Adipocyte (in vitro differentiated cells): Measurements from ENCODE around the gene DEXI.

Source experiments
- DNase-seq: peaks from one replicate; pipeline ENCODE4 v3.0.0-alpha.2; 2015; ENCODE audit warnings: low read depth
- H3K27me3 ChIP-seq: replicated peaks from 2 replicates; pipeline ENCODE4 v1.7.0; 2013; ENCODE audit warnings: mild to moderate bottlenecking, low read length, moderate library complexity; ENCODE audit not compliant: control insufficient read depth, insufficient read depth
- H3K36me3 ChIP-seq: 2 replicates; pipeline ENCODE4 v1.7.0; 2013; ENCODE audit warnings: low read length, mild to moderate bottlenecking, moderate library complexity; ENCODE audit not compliant: control insufficient read depth, insufficient read depth, severe bottlenecking
- H3K4me1 ChIP-seq: 2 replicates; pipeline ENCODE4 v1.7.0; 2013; ENCODE audit warnings: mild to moderate bottlenecking, low read length, moderate library complexity; ENCODE audit not compliant: control insufficient read depth, insufficient read depth
- H3K4me3 ChIP-seq: 2 replicates; pipeline ENCODE4 v1.7.0; 2013; ENCODE audit warnings: mild to moderate bottlenecking, low read length, moderate library complexity
- H3K9ac ChIP-seq: 2 replicates; pipeline ENCODE4 v1.7.0; 2013; ENCODE audit warnings: mild to moderate bottlenecking, low read length, moderate library complexity
- H3K9me3 ChIP-seq: 2 replicates; pipeline ENCODE4 v1.7.0; 2013; ENCODE audit warnings: mild to moderate bottlenecking, low read length, moderate library complexity; ENCODE audit not compliant: control insufficient read depth

DEXI gene

DNA sequence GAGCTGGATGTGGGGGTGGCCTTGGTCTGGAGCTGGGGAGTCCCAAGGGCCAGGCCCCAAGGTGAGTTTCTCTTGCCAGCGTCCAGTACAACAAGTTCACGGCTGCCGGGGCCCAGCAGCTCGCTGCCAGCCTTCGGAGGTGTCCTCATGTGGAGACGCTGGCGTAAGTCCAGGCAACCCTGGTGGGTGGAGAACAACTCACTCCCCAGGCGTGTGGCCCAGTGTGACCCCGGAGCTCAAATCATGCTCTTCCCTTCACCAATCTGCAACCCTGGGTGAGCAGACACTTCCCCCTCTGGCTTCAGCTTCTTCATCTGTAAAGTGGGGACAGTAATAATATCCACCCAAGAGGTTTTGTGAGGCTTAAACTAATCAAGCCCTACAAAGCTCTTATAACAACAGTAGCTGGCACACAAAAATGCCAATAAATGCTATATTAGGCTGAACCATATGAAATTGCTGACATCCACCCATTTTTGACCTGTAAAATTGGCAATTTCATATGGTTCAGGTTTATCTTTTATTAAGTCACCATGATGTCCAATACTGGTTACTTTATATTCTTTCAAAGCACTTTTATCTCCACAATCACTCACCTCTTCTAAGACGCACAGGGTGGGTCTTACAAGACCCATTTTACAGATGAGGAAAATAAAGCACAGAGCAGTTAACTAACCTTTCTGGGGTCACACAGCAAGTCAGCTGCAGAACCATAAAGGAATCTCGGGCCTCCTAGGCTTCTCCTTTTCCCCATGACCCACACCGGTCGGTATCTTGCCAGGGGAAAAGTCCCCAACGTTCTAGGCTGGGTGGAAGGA lies 19.7 kb downstream of the DEXI start:
- H3K9ac ChIP-seq = no peak overlapping the region
- H3K9me3 ChIP-seq = no peaks in the 10 kb centered on the region
- peaks cover 26% of the 10 kb centered on the region for H3K36me3 ChIP-seq
- DNase-seq = no peak
- no peaks in the 10 kb centered on the region for H3K27me3 ChIP-seq
- H3K4me3 ChIP-seq = no peak overlapping the region
- H3K4me1 ChIP-seq = peaks cover 20% of the 10 kb centered on the region

DNA sequence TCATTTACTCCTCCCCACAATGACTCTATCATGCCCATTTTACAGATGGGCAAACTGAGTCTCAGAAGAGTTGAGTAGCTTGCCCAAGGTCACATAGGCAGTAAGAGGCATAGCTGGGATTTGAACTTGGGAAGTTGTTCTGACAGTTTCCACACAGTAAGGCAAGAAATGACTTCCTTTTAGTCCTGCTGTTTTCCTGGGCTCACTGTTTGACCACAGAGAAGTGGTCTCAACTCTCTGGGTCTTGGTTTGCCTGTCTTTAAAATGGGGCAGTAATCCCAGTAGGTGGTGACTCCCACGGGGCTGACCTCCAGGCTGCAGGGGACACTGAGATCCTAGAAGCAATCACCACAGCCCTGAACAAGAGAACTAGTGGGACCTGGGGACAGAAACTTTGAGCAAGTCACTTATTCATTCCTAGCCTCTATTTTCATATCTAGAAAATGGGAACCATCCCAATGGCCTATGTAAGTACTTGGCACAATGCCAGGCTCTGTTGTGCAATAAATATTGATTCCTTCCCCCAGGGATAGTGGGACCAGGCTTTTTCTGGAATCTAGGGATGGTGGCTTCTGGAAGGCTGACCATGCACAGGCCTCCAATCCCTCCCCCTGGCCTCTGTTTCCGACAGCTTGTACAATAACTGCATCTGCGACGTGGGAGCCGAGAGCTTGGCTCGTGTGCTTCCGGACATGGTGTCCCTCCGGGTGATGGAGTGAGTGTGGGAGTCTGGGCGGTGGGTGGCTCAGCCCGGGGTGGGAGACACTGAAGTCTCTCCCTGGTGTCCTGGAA lies 20.5 kb downstream of the DEXI start:
- no peaks in the 10 kb centered on the region for H3K9me3 ChIP-seq
- DNase-seq = no peak
- no peak overlapping the region for H3K9ac ChIP-seq
- H3K36me3 ChIP-seq = peaks cover 18% of the 10 kb centered on the region
- H3K4me1 ChIP-seq = peaks cover 20% of the 10 kb centered on the region
- H3K4me3 ChIP-seq = no peak overlapping the region
- H3K27me3 ChIP-seq = no peaks in the 10 kb centered on the region

- DNase-seq = no peak
- H3K4me1 ChIP-seq = peaks cover 20% of the 10 kb centered on the region
- peaks cover 12% of the 10 kb centered on the region for H3K36me3 ChIP-seq
- no peaks in the 10 kb centered on the region for H3K27me3 ChIP-seq
- H3K4me3 ChIP-seq = no peak overlapping the region
- H3K9ac ChIP-seq = no peak overlapping the region
- no peaks in the 10 kb centered on the region for H3K9me3 ChIP-seq
These were observed 21.4 kb downstream of the DEXI start for GRCh38 chr16:10920726-10921427.

DNA sequence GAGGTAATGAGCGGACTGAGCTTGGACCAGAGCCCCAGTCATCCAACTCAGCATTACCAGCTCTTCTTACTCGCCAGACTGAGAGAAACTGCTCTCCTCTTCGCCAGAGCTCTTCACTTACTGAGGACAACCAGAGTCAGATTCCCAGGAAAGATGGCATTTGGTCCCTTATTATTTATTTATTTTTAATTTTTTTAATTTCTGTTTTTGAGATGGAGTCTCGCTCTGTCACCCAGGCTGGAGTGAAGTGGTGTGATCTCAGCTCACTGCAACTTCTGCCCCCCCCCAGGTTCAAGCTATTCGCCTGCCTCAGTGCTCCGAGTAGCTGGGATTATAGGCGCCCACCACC lies 23.3 kb downstream of the DEXI start:
- no peaks in the 10 kb centered on the region for H3K9me3 ChIP-seq
- peaks cover 20% of the 10 kb centered on the region for H3K4me1 ChIP-seq
- H3K36me3 ChIP-seq = no peaks in the 10 kb centered on the region
- no peaks in the 10 kb centered on the region for H3K27me3 ChIP-seq
- H3K4me3 ChIP-seq = no peak overlapping the region
- no peak for DNase-seq
- no peak overlapping the region for H3K9ac ChIP-seq

DNA sequence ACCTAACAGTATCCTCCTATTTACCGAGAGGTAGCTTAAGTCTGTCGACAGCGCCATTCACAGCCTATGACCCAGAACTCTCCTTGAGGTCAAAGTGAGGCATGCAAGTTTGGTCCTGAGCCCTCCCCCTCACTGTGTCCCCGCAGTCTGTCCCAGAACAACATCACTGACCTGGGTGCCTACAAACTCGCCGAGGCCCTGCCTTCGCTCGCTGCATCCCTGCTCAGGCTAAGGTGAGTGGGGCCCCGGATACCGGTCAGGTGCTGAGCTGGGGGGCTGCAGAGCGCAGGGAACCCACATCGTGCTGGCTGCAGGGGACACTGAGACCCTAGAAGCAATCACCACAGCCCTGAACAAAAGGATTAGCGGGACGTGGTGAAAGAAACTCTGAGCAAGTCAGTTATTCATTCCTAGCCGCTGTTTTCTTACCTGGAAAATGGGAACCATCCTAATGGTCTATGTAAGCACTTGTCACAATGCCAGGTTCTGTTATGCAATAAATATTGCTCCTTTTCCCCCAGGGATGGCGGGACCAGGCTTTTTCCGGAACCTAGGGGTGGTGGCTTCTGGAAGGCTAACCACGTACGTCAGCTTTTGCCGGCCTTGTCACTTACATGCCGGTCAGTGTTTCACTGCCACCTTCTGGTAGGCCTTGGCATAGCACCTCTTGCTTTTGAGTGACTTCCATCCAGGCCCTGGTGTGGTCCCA lies 23.8 kb downstream of the DEXI start:
- peaks cover 20% of the 10 kb centered on the region for H3K4me1 ChIP-seq
- no peaks in the 10 kb centered on the region for H3K27me3 ChIP-seq
- H3K9ac ChIP-seq = no peak overlapping the region
- H3K4me3 ChIP-seq = no peak overlapping the region
- no peaks in the 10 kb centered on the region for H3K36me3 ChIP-seq
- peak; percentile 97 for DNase-seq
- no peaks in the 10 kb centered on the region for H3K9me3 ChIP-seq

- H3K9me3 ChIP-seq = no peaks in the 10 kb centered on the region
- no peaks in the 10 kb centered on the region for H3K27me3 ChIP-seq
- no peak overlapping the region for H3K9ac ChIP-seq
- peaks cover 9% of the 10 kb centered on the region for H3K4me1 ChIP-seq
- no peak overlapping the region for H3K4me3 ChIP-seq
- H3K36me3 ChIP-seq = no peaks in the 10 kb centered on the region
- DNase-seq = no peak
These were observed 25.7 kb downstream of the DEXI start for GRCh38 chr16:10916534-10916933.

GRCh38 chr16:10911267-10911666 lies 31.0 kb downstream of the DEXI start:
- Histone ChIP-seq H3K36me3 (no peaks in the 10 kb centered on the region), H3K4me1 (no peaks in the 10 kb centered on the region), H3K9ac (no peak overlapping the region), H3K9me3 (no peaks in the 10 kb centered on the region), H3K27me3 (no peaks in the 10 kb centered on the region), H3K4me3 (no peak overlapping the region)
- DNase-seq = no peak

GRCh38 chr16:10907757-10908045 lies 34.6 kb downstream of the DEXI start:
- Histone ChIP-seq H3K9ac (no peak overlapping the region), H3K9me3 (peaks cover 7% of the 10 kb centered on the region), H3K4me1 (no peaks in the 10 kb centered on the region), H3K27me3 (no peaks in the 10 kb centered on the region), H3K36me3 (no peaks in the 10 kb centered on the region), H3K4me3 (no peak overlapping the region)
- DNase-seq = no peak

- Histone ChIP-seq H3K9me3 (peaks cover 10% of the 10 kb centered on the region), H3K4me1 (no peaks in the 10 kb centered on the region), H3K27me3 (no peaks in the 10 kb centered on the region), H3K4me3 (no peak overlapping the region), H3K36me3 (no peaks in the 10 kb centered on the region), H3K9ac (no peak overlapping the region)
- no peak for DNase-seq
These were observed 35.1 kb downstream of the DEXI start for GRCh38 chr16:10906914-10907756.

DNA sequence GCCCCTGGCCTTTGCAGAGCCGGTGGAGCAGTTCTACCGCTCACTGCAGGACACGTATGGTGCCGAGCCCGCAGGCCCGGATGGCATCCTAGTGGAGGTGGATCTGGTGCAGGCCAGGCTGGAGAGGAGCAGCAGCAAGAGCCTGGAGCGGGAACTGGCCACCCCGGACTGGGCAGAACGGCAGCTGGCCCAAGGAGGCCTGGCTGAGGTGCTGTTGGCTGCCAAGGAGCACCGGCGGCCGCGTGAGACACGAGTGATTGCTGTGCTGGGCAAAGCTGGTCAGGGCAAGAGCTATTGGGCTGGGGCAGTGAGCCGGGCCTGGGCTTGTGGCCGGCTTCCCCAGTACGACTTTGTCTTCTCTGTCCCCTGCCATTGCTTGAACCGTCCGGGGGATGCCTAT lies 35.8 kb downstream of the DEXI start:
- H3K27me3 ChIP-seq = no peaks in the 10 kb centered on the region
- H3K9ac ChIP-seq = no peak overlapping the region
- H3K36me3 ChIP-seq = no peaks in the 10 kb centered on the region
- DNase-seq = no peak
- H3K4me1 ChIP-seq = no peaks in the 10 kb centered on the region
- no peak overlapping the region for H3K4me3 ChIP-seq
- H3K9me3 ChIP-seq = peaks cover 10% of the 10 kb centered on the region
